Measurements from ENCODE around the gene SAMD1. TPM values are rescaled to one million over a fixed set of nuclear protein-coding genes. Genes with fewer than 3 reads are reported as not detected.
"Not testable (repeated sequence)": the region's sequence is repeated elsewhere in the genome, so short reads cannot be mapped to it uniquely, and the experiment has no call there.

Gene SAMD1
- total RNA-seq, 1 experiment from 2014 or later: 88.1 TPM

- Histone ChIP-seq H3K4me1 (no peaks in the 10 kb centered on the region; the same call in 1 of the 2 replicates), H3K36me3 (no peaks in the 10 kb centered on the region), H3K9me3 (replicated peaks) (no peaks in the 10 kb centered on the region), H3K4me3 (no peak overlapping the region), H3K27me3 (peaks cover 15% of the 10 kb centered on the region), H3K27ac (no peak overlapping the region)
- DNase-seq: no peak
These were observed 37.1 kb downstream of the SAMD1 start for GRCh38 chr19:14053500-14053899.

- no peaks in the 10 kb centered on the region for H3K4me1 ChIP-seq
- no peak overlapping the region for H3K27ac ChIP-seq
- H3K4me3 ChIP-seq: no peak overlapping the region
- H3K27me3 ChIP-seq: peaks cover 12% of the 10 kb centered on the region
- H3K36me3 ChIP-seq: no peaks in the 10 kb centered on the region
- no peaks in the 10 kb centered on the region for H3K9me3 ChIP-seq (replicated peaks)
- DNase-seq: no peak
These were observed 37.5 kb downstream of the SAMD1 start for GRCh38 chr19:14053032-14053431.

DNA sequence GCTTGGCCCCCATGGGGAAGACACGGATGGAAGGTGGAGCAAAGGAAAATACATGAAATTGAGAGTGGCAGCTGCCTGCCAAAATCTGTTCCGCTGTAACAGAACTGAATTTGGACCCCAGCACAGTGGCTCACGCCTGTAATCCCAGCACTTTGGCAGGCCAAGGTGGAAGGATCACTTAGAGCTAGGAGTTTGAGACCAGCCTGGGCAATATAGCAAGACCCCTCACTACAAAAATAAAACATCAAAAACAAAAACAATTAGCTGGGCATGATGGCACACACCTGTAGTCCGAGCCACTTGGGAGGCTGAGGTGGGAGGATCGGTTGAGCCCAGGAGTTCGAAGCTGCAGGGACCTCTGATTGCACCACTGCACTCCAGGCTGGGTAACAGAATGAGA lies 38.1 kb downstream of the SAMD1 start:
- Histone ChIP-seq H3K4me3 (no peak overlapping the region), H3K27me3 (peaks cover 8% of the 10 kb centered on the region), H3K4me1 (no peaks in the 10 kb centered on the region), H3K27ac (no peak overlapping the region), H3K36me3 (no peaks in the 10 kb centered on the region), H3K9me3 (replicated peaks) (no peaks in the 10 kb centered on the region)
- DNase-seq: no peak

- Histone ChIP-seq H3K4me3 (no peak overlapping the region), H3K36me3 (no peaks in the 10 kb centered on the region), H3K27me3 (peaks cover 8% of the 10 kb centered on the region), H3K27ac (no peak overlapping the region), H3K4me1 (no peaks in the 10 kb centered on the region), H3K9me3 (replicated peaks) (no peaks in the 10 kb centered on the region)
- no peak for DNase-seq
These were observed 38.6 kb downstream of the SAMD1 start for GRCh38 chr19:14051980-14052379.

GRCh38 chr19:14050961-14051360 lies 39.6 kb downstream of the SAMD1 start:
- H3K4me1 ChIP-seq; H3K9me3 ChIP-seq (replicated peaks); H3K27me3 ChIP-seq; H3K4me3 ChIP-seq; DNase-seq; H3K36me3 ChIP-seq; H3K27ac ChIP-seq: not testable (repeated sequence)

GRCh38 chr19:14050512-14050911 lies 40.0 kb downstream of the SAMD1 start:
- Histone ChIP-seq H3K4me1 (no peaks in the 10 kb centered on the region), H3K27me3 (no peaks in the 10 kb centered on the region), H3K27ac (no peak overlapping the region), H3K9me3 (replicated peaks) (no peaks in the 10 kb centered on the region), H3K36me3 (no peaks in the 10 kb centered on the region), H3K4me3 (no peak overlapping the region)
- no peak for DNase-seq

- no peaks in the 10 kb centered on the region for H3K36me3 ChIP-seq
- H3K4me1 ChIP-seq: no peaks in the 10 kb centered on the region
- DNase-seq: peak; percentile 81 to 91
- H3K27ac ChIP-seq: no peak overlapping the region
- H3K4me3 ChIP-seq: no peak overlapping the region
- no peaks in the 10 kb centered on the region for H3K27me3 ChIP-seq
- no peaks in the 10 kb centered on the region for H3K9me3 ChIP-seq (replicated peaks)
These were observed 42.0 kb downstream of the SAMD1 start for GRCh38 chr19:14048443-14049153.

- not testable (repeated sequence) for H3K9me3 ChIP-seq (replicated peaks); H3K4me3 ChIP-seq; H3K4me1 ChIP-seq; H3K36me3 ChIP-seq; H3K27ac ChIP-seq; H3K27me3 ChIP-seq; DNase-seq
These were observed 42.7 kb downstream of the SAMD1 start for GRCh38 chr19:14047866-14048265.

DNA sequence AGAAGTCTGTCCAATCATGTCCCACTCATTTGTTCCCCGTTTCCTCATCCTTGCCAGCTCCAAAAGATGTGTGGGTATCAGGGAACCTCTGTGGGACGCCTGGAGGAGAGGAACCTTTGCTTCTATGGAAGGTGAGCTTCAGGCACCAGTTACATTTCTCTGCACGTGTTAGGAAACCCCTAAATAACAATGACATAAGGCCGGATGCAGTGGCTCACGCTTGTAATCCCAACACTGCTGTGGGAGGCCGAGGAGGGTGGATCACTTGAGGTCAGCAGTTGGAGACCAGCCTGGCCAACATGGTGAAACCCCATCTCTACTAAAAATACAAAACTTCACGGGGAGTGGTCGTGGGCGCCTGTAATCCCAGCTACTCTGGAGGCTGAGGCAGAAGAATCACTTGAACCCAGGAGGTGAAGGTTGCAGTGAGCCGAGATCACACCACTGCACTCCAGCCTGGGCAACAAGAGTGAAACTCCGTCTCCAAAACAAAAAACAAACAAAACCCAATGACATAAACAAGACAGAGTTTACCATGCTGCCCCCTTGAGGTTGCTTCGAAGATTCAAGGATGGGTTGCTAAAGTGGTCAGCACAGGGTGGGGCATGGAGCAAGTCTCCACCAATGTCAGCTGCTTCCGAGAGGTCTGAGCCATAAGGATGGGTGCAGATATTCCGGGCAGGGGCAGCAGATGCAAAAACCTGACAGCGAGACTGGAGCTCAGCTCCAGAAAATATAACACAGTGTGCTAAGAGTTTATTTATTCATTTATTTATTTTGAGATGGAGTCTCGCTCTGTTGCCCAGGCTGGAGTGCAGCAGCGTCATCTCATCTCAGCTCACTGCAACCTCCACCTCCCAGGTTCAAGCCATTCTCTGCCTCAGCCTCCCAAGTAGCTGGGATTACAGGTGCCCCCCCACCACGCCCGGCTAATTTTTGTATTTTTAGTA lies 47.6 kb downstream of the SAMD1 start:
- not testable (repeated sequence) for H3K4me3 ChIP-seq; H3K4me1 ChIP-seq; H3K27me3 ChIP-seq; H3K9me3 ChIP-seq (replicated peaks); H3K36me3 ChIP-seq
- peak overlapping the region; percentile 20 for H3K27ac ChIP-seq
- peak; percentile 67 to 85 for DNase-seq

GRCh38 chr19:14039181-14039580 lies 51.4 kb downstream of the SAMD1 start:
- no peaks in the 10 kb centered on the region for H3K9me3 ChIP-seq (replicated peaks)
- H3K4me1 ChIP-seq: peaks cover 10% of the 10 kb centered on the region
- H3K4me3 ChIP-seq: no peak overlapping the region
- H3K27ac ChIP-seq: no peak overlapping the region
- H3K27me3 ChIP-seq: no peaks in the 10 kb centered on the region
- H3K36me3 ChIP-seq: no peaks in the 10 kb centered on the region
- DNase-seq: no peak

Other genes starting within 250 kb of the SAMD1 start
- gene NANOS3, start 213.6 kb downstream of the SAMD1 start, total RNA-seq (2014; rRNA removed; shearing (Covaris generic)): 1.3 and 2.3 TPM in 2 replicates
- 10.0 and 11.7 TPM in 2 replicates for gene BRME1, start 184.6 kb downstream of the SAMD1 start, total RNA-seq (2014; rRNA removed; shearing (Covaris generic))
- 10.8 and 15.3 TPM in 2 replicates for gene CC2D1A, start 184.6 kb downstream of the SAMD1 start, total RNA-seq (2014; rRNA removed; shearing (Covaris generic))
- 0.08 TPM in 1 of 2 replicates, not detected in the other for gene PODNL1, start 152.3 kb downstream of the SAMD1 start, total RNA-seq (2014; rRNA removed; shearing (Covaris generic))
- gene DCAF15, start 138.2 kb downstream of the SAMD1 start, total RNA-seq (2014; rRNA removed; shearing (Covaris generic)): 37.4 and 39.1 TPM in 2 replicates
- gene RFX1, start 84.4 kb downstream of the SAMD1 start, total RNA-seq (2014; rRNA removed; shearing (Covaris generic)): 3.9 and 4.4 TPM in 2 replicates
- gene RLN3, start 62.6 kb downstream of the SAMD1 start, total RNA-seq (2014; rRNA removed; shearing (Covaris generic)): not detected in 2 replicates
- 1.5 TPM in 2 replicates for gene IL27RA, start 59.0 kb downstream of the SAMD1 start, total RNA-seq (2014; rRNA removed; shearing (Covaris generic))
- 0.99 and 1.4 TPM in 2 replicates for gene PALM3, start 28.7 kb downstream of the SAMD1 start, total RNA-seq (2014; rRNA removed; shearing (Covaris generic))
- gene MISP3, start 18.0 kb downstream of the SAMD1 start, total RNA-seq (2014; rRNA removed; shearing (Covaris generic)): 0.81 and 1.3 TPM in 2 replicates
- not detected in 2 replicates for gene C19orf67, start 5.0 kb downstream of the SAMD1 start, total RNA-seq (2014; rRNA removed; shearing (Covaris generic))
- 77.5 and 93.2 TPM in 2 replicates for gene PRKACA, start 27.0 kb upstream of the SAMD1 start, total RNA-seq (2014; rRNA removed; shearing (Covaris generic))
- gene ASF1B, start 45.8 kb upstream of the SAMD1 start, total RNA-seq (2014; rRNA removed; shearing (Covaris generic)): 93.8 and 102 TPM in 2 replicates
- gene ADGRL1, start 115.4 kb upstream of the SAMD1 start, total RNA-seq (2014; rRNA removed; shearing (Covaris generic)): 9.3 and 9.4 TPM in 2 replicates

Data from SJCRH30 (cell line).